ENCODE results near the gene PLEK.
"Not testable (repeated sequence)": the region's sequence is repeated elsewhere in the genome, so short reads cannot be mapped to it uniquely, and the experiment has no call there.

PLEK gene

DNA sequence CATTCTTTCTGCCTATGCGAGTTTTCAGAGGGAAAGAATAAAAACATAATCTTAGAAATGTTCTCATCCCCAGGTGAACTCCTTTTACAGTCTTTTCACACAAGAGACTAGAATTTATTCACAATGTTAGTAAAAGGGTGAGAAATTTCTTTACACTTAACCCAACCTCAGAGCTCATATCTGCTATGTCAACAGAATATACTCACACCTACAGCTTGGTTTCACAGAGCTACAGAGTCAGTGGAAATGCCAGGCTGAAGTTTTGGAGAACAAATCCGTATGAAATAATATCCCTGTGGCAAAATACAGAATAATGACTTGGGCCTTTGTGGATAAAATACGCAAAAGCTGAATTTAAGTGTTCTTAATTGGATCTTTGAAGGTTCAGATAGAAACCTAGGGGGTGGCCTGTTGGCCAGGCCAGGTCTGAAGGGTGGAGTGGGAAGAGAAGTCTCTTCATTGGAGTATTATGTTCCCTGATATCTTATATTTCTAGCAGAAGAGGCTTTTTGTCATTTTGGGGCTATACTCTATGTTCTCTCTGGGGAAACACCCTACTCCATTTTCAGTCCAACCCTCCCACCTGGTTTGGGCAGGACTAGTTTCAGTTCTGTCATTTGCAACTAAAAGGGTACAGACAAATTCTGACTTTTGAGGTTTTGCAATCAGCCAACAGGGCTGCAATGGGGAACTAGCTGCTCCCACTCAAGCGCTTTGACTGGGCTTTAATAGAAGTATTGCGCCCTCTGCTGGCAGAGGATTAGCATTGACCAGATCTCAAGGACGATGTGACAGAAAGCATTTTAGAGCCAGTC lies 76.3 kb downstream of the PLEK start:
- DNase-seq (ENCODE audit: low read depth, low spot score): peak; percentile 79

DNA sequence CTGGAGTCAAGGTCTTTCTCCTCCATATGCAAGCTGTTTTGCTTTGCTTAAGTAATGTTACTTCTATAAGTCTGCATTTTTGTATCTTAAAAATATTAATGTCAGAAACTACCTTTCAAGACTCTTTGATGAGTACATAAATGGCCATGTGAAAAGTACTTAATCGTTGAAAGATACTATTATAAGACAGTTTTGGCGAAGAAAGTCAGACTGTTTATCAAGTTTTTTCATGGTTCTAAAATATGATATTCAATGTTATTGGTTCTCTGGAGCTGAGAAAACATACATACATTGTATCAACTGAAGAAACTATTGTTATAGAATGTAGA lies 76.9 kb downstream of the PLEK start:
- DNase-seq (ENCODE audit: low read depth, low spot score): no peak

DNA sequence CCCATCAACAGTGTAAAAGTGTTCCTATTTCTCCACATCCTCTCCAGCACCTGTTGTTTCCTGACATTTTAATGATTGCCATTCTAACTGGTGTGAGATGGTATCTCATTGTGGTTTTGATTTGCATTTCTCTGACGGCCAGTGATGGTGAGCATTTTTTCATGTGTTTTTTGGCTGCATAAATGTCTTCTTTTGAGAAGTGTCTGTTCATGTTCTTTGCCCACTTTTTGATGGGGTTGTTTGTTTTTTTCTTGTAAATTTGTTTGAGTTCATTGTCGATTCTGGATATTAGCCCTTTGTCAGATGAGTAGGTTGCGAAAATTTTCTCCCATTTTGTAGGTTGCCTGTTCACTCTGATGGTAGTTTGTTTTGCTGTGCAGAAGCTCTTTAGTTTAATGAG lies 81.3 kb downstream of the PLEK start:
- DNase-seq (ENCODE audit: low read depth, low spot score): not testable (repeated sequence)

Measured in activated naive CD8-positive, alpha-beta T cell treated with anti-CD3 and anti-CD28 coated beads, Interleukin-2, amount 50 U/mL, for 16 hours (primary cell).